Cardiac fibroblast (primary cell): ENCODE measurements around the gene EPHA2.

Source experiments
- DNase-seq, 2 donors: peaks; one replicate each; pipeline versions ENCODE4 v3.0.0 to v3.0.0-alpha.2; 2010; ENCODE audit warnings: low read depth in 2 of 2
- H3K4me3 ChIP-seq, 2 donors: replicated peaks in 1 of 2; 1 replicate in 1 of 2; 2 replicates in 1 of 2; pipeline ENCODE4 v1.5.1; 2011; ENCODE audit warnings: low read depth in 2 of 2, low read length in 2 of 2, mild to moderate bottlenecking in 2 of 2, moderate library complexity in 1 of 2
- TF ChIP-seq, protein P1 (sequence below): IDR thresholded peaks from one replicate; pipeline ENCODE4 v1.5.1; 2011; ENCODE audit warnings: low read depth, mild to moderate bottlenecking, low read length, inconsistent platforms

The EPHA2 gene

GRCh38 chr1:16143566-16144324 is 12.1 kb downstream of the EPHA2 start:
- no peak overlapping the region for H3K4me3 ChIP-seq
- DNase-seq: peak in 1 of 2 donors; percentile 31
- TF ChIP-seq, protein P1, sequence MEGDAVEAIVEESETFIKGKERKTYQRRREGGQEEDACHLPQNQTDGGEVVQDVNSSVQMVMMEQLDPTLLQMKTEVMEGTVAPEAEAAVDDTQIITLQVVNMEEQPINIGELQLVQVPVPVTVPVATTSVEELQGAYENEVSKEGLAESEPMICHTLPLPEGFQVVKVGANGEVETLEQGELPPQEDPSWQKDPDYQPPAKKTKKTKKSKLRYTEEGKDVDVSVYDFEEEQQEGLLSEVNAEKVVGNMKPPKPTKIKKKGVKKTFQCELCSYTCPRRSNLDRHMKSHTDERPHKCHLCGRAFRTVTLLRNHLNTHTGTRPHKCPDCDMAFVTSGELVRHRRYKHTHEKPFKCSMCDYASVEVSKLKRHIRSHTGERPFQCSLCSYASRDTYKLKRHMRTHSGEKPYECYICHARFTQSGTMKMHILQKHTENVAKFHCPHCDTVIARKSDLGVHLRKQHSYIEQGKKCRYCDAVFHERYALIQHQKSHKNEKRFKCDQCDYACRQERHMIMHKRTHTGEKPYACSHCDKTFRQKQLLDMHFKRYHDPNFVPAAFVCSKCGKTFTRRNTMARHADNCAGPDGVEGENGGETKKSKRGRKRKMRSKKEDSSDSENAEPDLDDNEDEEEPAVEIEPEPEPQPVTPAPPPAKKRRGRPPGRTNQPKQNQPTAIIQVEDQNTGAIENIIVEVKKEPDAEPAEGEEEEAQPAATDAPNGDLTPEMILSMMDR: no peak

DNA sequence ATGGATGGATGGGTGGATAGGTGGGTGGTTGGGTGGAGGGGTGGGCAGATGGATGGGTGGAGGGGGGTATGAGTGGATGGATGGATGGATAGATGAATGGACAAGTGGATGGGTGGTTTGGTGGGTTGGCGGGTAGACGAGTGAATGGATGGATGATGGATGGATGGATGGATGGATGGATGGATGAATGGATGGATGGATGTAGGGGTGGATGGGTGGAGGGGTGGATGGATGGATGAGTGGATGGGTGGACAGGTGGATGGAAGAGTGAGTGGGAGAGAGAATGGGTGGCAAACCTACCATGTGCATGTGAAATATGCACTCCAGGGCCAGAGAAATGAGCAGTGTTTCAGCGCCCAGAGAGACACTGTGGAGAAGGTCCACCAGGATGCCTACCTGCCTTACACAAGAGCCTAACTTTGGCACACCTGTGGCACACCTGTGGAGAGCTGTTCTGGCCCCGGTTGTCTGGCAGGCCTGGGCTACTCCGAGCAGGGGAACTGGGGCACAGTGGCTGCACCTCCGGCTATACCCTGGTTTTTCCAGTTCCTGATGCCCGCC is 12.8 kb downstream of the EPHA2 start:
- H3K4me3 ChIP-seq: no peak overlapping the region
- DNase-seq: no peak
- TF ChIP-seq, protein P1: no peak

- no peak overlapping the region for H3K4me3 ChIP-seq
- DNase-seq: no peak
- TF ChIP-seq, protein P1: no peak
Observed at GRCh38 chr1:16142383-16142995, 13.4 kb downstream of the EPHA2 start.

- peak in 1 of 2 donors; percentile 70 for DNase-seq
- H3K4me3 ChIP-seq: no peak overlapping the region
- TF ChIP-seq, protein P1: no peak
Observed at GRCh38 chr1:16141573-16142336, 14.1 kb downstream of the EPHA2 start.

- TF ChIP-seq, protein P1: no peak
- no peak for DNase-seq
- no peak overlapping the region for H3K4me3 ChIP-seq
Observed at GRCh38 chr1:16140068-16140596, 15.7 kb downstream of the EPHA2 start.

DNA sequence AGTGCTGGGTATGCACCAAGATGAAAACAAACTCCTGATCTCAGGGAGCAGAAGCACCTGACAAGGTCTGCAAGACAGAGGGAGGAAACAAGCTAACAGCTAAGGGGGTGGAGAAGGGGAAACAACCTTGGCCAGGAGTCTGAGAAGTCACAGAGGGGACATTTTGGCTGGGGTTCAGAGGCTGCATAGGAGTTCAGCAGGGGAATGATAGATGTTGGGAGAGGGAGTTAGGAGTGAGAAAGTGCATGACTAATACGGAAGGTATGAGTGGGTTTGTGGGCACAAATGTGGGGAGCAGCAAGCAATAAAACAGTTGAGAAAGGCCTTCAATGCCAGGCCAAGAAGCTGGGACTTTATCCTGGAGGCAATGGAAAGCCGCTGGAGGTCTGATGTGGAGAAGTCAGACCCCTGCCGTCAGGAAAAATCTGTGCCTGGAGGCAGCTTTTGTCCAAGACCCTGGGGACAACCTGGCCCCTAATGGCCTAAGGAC is 16.4 kb downstream of the EPHA2 start:
- no peak overlapping the region for H3K4me3 ChIP-seq
- TF ChIP-seq, protein P1: no peak
- peak; percentile 76 to 84 for DNase-seq
